T-helper 1 cell (primary cell): ENCODE data around the gene GHRHR.
A peak's percentile ranks its signal among the peaks of the same experiment; 100 is the strongest.

Experiments used
- DNase-seq, 5 donors: peaks; one replicate each; pipeline ENCODE4 v3.0.0-alpha.2; 2012 to 2020

GHRHR gene

DNA sequence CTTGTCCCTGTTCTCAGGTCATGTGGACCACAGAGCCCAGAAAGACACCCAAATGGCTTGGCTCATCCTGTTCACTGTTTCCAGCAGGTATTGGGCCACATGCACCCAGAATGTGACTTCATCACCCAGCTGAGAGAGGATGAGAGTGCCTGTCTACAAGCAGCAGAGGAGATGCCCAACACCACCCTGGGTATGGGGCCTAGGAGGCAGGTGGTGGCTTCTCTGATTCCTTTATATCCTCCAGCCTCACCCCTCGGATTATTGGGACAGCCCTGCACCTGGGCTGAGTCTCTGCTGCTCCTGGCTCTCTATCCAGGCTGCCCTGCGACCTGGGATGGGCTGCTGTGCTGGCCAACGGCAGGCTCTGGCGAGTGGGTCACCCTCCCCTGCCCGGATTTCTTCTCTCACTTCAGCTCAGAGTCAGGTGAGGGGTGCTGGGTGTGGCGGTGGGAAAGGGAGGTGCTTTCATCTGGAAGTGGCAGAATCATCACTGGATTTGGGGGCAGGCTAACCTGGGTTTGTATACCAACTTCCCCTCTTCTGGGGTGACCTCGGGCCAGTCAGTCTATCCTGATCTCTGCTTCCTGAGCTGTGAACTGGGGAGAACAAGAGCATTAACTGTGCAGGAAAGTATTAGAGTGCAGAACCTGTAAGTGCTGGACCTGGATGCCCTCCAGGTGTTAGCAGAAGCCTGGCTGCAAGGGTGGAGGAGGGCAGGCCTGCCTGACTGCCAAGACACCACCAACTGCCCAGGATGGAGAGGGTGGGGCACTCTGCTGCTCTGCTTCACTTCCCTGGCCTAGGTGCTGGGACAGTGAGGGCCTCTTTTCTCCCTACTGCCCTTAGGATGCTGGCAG lies 5.2 kb downstream of the GHRHR start:
- DNase-seq, result no peak

DNA sequence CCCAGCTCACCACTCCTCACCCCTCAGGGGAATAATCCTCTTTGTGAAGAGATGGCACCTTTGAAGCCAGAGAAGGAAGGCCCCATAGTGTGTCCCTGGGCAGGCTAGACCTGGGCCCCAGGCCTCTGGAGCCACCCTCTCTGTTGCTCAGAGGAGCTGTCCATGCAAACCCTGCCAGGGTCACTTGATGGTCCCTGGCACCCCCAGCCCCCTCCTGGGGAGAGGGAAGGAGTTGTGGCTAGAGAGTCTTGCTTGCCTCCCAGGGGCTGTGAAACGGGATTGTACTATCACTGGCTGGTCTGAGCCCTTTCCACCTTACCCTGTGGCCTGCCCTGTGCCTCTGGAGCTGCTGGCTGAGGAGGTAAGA lies 5.8 kb downstream of the GHRHR start:
- DNase-seq, result no peak

DNA sequence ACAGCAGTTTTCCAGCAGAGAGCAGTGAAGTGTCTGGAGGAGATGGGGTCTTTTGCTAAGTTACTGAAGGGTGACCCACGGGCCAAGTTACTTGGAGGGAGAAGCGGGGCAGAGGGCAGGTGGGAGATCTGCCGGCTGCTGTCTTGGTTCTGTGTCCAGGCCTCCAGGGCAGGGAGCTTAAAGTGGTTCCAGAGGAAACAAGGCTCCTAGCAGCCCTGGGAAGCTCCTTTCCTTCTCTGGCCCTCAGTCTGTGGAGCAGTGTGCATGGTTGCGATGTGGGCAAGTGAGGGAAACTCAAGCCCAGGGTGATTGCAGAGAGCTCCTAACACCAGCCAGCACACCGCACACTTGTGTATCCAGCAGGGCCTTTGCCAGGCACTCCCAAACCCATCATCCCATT lies 6.3 kb downstream of the GHRHR start:
- DNase-seq, result no peak

DNA sequence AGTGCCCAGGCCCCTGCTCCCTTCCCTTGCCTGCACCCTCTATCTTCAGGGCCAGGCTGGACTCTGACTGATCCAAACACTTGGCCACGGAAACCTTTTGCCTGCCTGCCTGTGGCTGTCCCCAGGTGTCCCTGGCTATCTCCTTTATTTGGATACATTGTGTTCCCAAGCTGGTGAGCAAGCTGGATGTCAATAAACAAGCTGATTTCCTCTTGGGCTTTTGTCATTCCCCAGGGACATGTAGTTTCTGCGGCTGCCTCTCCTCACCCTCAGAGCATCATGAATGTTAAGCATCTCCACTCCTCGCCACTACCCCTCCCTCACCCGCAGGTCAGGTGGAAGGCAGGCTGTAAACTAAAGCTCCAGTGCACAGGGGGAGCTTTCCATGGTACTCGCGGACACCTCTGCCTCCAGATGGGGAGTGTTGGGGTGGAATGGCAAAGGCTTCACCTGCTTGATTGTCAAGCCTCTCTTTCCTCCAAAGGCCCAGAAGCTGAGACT lies 6.9 kb downstream of the GHRHR start:
- no peak for DNase-seq

DNA sequence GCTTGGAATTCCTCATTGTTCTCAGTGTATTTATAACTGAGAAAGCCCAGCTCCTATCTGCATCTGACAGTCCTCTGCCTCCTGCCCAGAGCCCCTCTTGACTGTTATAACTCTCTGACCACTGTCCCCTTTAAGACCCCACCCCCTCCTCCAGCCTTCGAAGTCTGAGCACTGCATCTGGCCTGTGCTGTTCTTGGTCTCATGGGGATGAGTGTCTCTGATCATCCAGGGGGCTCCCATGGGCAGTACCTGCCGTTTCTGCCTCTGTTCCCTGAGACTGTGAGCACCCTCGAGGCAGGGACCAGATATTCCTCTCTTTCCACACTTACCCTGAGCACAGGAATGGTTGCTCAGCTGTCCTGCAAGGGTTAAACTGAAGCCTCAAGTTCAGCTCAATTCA lies 7.7 kb downstream of the GHRHR start:
- DNase-seq, result no peak

DNA sequence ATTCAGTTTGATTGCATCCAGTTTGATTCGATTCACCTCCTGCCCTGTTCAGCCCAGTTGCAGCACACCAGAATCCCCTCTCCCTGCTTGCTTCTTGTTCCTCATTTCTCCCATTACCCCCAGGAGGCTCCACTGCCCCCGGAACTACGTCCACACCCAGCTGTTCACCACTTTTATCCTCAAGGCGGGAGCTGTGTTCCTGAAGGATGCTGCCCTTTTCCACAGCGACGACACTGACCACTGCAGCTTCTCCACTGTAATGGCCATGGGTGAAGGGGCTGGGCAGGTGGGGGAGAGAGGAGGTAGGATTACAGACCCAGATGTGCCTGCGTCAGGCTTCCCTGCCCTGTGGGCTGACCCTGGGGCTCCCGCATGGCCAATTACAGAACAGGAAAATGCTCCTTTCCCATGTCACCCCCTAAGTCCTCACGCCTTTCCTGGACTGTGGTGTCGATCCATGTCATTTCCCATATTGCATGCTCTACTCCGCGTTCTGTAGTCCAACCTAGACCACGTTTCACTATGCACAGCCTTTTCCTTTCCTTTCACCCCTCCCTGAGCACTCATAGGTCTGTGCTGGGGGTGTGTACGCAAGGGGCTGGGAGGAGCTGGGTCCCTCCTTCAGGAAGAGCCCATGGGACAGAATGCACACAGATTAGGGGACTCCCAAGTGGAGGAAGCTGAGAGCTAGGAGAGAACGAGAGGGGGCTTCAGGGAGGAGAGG lies 8.2 kb downstream of the GHRHR start:
- no peak for DNase-seq

DNA sequence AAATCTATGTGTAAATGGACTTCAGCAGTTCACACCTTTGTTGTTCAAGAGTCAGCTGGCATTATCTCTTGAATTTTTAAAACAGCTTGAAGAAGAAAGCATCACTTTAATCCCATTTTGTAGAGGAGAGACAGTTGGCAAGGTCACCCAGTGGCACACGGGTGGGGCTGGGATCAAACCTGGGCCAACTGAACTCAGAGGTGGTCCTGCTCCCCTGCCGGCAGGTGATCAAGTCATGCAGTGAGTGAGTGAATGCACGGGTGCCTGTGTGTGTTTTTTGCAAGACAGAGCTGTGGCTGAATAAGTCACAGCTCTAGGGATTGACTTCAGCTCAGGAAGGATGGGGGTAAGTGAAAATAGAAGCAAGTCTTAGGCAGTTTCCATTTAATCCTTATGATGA lies 9.5 kb downstream of the GHRHR start:
- DNase-seq, result no peak

DNA sequence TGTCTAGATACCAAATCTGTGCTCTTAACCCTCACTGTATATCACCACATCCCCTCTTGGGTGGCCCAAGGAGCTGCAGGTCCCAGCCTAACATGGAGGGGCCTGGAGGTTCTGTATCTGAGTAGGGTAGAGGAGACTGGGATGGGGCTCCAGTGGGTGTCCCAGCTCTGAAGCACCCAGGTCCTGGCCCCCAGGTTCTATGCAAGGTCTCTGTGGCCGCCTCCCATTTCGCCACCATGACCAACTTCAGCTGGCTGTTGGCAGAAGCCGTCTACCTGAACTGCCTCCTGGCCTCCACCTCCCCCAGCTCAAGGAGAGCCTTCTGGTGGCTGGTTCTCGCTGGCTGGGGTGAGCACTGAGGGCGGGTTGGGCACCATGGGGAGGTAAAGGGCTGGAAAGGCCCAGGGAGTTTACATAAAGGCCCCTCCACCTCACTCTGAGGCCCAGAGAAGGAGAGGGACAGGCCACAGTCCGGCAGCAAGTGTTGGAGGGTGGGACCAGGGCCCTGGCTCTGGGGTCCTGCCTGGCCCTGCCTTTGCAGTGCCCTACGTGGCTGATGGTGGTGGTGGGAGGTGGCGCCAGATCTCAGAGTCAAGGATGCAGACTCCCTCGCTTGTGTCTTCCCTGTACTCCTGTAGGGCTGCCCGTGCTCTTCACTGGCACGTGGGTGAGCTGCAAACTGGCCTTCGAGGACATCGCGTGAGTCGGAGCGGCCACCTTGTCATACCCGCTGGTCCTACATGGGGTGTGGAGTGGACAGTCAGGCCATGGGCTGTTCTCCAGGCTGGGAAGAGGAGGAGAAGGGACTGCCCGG lies 10.2 kb downstream of the GHRHR start:
- DNase-seq, result no peak

DNA sequence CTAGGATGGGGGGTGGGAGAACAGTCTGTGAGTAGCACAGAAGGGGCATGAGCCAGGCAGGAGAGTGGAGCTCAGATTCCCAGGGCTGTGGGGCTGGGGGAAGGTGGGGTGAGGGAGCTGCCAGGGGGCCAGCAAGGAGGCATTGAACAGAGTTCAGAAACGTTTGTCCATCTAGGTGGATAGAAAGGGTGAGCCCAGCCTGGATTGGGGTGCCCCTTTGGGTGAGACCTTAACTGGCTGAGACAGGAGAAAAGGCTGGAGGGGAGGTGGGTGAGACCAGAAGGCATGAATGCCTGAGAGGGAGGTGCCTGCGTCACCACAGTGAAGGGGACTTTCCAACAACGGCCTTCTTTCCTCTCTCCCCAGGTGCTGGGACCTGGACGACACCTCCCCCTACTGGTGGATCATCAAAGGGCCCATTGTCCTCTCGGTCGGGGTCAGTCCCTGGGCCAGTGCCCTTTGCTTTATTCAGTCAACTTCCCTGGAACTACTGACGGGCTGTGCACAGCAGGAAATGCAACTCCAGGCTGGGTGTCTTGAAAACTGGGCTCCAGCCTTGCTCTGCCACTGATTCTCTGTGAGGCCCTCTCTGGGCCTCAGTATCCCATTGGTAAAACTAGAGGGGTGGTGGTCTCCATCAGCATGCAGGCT lies 11.0 kb downstream of the GHRHR start:
- DNase-seq, result peak in 1 of 5 donors; percentile 78

DNA sequence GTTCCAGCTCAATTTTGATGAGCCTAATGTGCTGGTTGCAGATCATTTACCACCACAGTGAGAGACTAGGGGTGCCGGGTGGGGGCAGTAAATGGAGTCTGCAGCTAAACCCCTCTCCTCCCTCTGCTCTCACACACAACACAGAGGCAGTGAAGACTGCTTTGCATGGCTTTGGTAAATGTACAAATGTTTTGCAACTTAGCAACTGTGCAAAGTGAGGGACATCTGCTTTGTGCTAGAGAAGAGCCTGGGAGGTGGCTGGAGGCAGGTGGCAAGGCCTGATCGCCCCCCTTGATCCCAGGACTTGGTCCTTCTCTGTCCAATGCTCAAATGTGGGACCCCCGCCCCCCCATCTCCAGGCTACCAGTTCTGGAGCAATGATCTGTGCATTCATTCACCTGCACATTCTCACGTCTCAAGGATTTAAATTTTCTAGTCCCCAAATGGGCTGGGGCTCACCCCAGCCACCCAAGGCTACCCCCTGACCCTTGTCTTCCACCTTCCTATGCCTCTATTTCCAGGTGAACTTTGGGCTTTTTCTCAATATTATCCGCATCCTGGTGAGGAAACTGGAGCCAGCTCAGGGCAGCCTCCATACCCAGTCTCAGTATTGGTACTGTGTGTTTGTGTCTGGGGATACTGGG lies 11.6 kb downstream of the GHRHR start:
- DNase-seq, result no peak

DNA sequence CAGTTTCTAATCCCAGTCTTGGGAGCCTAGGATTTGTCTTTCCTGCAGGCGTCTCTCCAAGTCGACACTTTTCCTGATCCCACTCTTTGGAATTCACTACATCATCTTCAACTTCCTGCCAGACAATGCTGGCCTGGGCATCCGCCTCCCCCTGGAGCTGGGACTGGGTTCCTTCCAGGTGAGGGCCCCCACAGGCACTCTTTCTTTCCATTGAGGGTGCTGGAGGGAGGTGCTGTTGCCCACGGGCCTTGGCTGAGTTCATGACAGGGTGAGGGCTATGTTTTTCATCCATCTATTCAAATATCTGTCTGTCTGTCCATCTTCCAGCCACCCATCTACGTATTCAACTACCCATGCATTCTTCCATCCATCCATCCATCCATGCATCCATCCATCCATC lies 12.6 kb downstream of the GHRHR start:
- DNase-seq, result no peak

DNA sequence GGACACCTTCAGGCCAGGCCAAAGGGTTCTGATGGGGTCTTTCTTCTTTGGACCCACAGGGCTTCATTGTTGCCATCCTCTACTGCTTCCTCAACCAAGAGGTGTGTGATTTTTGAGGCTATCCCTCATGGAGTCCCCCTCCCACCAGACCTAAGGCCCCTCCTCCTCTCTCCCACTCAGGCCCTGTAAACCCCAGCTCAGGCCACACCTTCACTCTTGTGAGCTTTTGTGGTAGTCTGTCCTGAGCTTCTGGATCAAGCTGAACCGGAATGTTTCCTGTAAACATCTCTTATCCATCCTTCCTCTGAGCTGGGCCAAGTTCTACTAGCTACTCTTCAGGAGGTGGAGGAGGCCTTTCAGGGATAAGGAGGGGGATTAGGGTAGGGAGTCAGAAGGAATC lies 13.5 kb downstream of the GHRHR start:
- no peak for DNase-seq

DNA sequence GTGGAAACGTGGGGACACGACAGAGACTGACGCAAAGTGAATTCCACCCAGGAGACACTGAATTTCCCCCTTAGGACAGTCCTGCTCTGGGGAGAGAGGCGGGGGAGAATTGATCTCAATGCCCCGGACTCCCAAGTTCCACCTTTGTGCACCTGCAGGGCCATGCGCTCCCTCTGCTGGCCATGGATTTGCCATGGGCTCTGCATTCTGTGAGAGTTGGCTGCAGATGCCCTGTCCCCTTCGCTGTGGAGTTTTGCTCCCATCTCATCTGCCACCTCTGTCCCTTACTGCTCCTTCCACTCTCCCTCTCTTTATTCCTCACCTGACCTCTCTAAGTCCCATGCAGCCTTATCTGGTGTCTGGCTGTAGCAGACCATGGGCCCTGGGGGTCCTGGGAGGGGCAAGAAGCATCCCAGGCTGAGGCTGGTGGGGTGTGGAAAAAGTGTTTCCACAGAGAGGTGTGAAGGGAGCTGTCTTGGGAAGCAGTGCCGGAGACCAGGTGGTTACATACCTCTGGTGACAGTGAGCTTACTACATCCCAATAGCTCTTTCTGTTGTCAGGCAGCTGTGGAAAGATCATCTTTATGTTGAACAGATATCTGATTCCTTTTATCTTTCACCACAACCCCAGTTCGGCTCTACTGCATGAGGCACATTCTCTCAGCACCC lies 14.3 kb downstream of the GHRHR start:
- DNase-seq, result no peak

DNA sequence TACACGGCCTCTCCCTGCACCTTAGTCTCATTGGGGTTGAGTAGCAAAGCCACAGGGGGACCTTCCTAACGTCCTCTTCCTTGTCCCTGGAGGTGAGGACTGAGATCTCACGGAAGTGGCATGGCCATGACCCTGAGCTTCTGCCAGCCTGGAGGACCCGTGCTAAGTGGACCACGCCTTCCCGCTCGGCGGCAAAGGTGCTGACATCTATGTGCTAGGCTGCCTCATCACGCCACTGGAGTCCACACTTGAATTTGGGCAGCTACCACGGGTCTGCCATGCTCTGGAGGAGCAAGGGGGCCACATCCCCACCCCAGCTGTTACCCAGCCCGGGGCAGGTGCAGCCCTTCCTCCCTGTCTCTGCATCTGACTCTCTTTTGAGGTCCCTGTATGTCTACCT lies 15.3 kb downstream of the GHRHR start:
- DNase-seq, result no peak

DNA sequence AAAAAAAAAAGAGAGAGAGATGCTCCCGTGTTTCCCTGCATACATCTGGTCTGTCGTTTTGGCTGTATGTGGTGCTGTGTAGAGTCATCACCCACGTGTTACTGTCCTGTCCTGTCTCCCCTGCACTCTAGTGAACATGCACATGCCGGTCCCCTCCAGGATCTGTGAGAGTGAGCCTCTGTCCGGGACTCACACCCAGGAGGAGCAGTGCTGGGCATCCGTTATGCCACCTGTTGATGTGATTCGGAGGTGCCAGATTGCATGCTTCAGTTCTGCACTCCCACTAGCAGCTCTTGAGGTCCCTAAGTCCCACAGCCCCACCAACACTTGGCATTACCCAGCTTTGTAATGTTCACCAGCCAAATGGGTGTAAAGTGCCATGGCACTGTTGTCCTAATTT lies 16.4 kb downstream of the GHRHR start:
- no peak for DNase-seq

DNA sequence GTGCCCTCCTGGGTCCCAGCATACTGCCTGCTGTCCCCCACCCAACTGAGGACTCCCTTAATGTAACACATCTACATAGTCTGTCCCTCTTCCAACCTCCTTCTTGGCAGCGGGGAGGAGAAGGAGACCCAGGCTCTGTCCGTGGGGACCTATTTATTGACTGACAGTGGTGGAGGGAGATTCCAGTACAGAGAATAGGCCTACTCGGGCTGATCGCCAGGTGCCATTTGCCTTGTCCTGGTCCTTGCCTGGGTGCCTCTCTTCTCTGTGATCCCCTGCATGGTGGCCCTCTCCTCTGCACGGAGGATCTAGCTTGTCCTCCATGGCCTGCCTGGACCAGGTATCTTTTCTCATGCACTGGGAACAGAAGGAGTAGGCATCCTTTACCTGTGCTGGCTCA lies 17.0 kb downstream of the GHRHR start:
- DNase-seq, result no peak

DNA sequence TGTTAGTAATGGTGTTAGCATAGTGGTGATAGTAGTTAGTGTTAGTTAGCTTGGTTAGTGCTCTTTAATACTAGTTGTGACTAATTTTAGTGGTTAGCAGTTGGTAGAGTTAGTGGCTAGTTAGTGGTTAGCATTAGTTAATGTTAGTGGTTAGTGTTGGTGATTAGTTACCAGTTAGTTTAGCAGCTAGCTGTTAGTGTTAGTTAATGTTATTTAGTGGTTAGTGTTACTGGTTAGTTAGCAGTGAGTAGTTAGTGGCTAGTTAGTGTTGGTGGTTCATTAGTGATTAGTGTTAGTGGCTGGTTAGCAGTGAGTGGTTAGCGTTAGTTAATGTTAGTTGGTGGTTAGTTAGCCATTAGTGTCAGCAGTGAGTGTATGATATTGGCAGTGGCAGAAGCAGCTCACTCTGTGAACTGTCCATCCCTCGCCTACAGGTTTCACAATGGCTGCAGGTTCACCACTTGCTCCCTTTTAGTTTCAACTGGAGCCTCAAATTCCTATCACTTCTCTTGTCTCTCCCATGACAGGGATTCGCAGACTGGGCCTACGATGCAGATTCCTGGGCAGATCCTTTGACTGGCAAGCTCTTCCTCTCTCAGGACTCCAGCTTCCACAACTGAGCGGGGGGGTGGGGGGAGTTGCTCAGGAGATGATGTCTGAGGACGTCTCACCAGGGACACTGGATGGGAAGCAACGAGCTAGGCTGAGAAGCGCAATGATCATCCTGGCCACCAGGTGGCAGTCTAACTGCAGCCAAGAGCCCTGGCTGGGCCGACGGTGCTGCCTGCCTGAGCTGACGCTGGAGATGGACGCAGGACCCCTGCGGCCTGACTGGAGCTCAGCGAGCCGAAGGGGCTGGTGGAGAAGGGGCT lies 19.5 kb downstream of the GHRHR start:
- DNase-seq, result peak; percentile 35 to 66 (median 57)

DNA sequence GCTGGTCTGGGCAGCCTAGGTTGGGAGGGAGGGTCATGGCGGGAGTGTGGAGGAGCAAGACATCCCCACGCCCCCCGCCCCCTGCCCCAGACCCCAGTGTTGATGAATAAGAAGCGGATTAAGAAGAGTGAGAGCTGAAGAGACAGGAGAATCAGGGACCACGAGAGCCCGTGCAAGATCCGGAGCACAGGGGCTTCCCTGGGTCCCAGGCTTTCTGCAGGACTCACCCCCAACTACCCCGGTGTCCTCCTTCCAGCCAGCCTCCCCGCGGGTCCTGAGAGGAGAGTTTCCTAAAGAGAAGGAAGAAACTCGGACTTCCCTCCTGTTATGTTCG lies 20.1 kb downstream of the GHRHR start:
- DNase-seq, result no peak

DNA sequence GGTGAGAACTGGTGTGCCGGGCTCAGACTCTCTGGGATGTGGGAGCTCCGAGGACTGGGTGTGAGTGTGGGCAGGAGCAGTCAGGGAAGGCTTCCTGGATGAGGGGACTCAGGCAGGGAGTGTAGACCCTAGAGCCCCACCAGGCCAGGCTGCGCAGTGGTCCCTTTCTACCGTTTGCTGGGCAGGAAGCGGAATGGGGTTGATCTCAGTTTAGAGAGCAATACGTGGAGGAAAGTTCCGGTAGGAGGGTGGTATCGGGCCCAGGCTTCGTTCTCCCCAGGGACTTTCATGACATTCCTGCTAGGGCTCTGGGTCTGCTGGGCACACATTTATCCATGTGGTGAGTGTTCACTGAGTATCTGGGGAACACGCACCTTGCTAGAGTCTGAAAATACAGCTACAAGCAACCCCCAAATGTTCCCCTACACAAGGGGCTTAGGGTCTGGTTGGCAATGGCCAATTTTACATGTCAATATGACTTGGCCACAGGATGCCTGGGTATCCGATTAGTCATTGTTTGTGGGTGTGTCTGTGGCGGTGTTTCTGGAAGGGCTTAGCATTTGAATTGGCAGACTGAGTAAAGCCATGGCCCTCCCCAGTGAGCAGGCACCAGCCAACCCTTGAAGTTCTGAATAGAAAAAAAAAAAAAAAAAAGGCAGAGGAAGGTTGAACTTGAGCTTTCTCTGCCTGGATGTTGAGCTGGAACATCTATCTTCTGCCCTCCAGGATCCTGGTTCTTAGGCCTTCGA lies 20.8 kb downstream of the GHRHR start:
- DNase-seq, result no peak

DNA sequence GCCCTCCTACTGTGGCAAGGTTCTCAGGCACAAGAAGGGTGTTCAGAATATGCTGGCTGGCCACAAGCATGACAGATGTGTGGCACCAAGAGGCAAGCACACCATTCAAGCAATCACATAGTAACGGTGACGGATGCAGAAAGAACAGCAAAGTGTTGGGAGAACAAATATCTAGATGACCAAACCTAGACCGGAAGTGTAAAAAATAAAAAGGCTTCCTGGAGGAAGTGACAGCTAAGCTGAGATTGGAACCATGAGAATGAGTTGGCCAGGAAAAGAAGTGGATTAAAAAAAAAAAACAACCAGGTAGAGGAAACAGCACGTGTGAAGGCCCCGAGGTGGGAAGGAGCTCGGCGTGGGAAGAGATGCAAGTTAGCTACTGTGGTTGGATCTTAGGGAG lies 22.0 kb downstream of the GHRHR start:
- DNase-seq, result no peak
